Activated naive CD4-positive, alpha-beta T cell treated with anti-CD3 and anti-CD28 coated beads, Interleukin-2, amount 50 U/mL, for 72 hours (primary cell): ENCODE measurements around the gene DEFB112. TPM values are rescaled to one million over a fixed set of nuclear protein-coding genes. Genes with fewer than 3 reads are reported as not detected.

Experiments
- ATAC-seq, 2 donors: fragments of 150-1000 bp; cut with Tn5 transposase; 2 replicates each; pipeline ENCODE4 v1.10.0; 2021; ENCODE audit warnings: mild to moderate bottlenecking in 2 of 2, moderate library complexity in 2 of 2
- DNase-seq, 2 donors: peaks; one replicate each; pipeline ENCODE4 v3.0.0; 2021 to 2022; ENCODE audit warnings: low spot score in 2 of 2
- H3K27ac Mint-ChIP-seq, 2 donors: one replicate each; pipeline ENCODE4 v1.8.0; 2022; ENCODE audit warnings: mild to moderate bottlenecking in 2 of 2, mixed read lengths in 2 of 2
- H3K36me3 Mint-ChIP-seq, 2 donors: one replicate each; pipeline ENCODE4 v1.8.0; 2022; ENCODE audit warnings: mixed read lengths in 2 of 2
- H3K9me3 Mint-ChIP-seq, 2 donors: one replicate each; pipeline ENCODE4 v1.8.0; 2022; ENCODE audit warnings: mixed read lengths in 2 of 2
- total RNA-seq, 2 donors: library from RNA; stranded (reverse); gene quantifications; one replicate each; pipeline ENCODE4 v1.2.3, GENCODE V29; 2022

Gene DEFB112
- not detected for total RNA-seq

DNA sequence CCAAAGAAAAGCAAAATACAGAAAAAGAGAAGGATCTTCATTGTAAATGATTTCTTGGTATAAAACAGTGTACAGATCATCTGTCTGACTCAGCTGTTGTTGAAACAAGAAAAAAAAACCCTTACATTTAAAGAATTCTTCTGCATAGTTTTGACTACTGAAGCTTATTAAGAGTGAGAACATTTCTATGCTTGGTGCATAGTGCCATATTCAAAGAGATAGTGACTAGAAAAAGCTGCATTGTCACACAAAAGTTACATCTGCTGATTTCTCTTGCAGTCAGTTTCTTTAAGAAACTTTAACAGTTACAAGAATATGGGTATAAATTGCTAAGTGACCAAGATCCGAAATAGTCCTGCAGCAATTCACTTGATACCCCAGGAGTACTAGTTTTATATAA, at the start of gene DEFB112:
DEFB112 (minus strand) TSS at position 101 of the 400 bp plus-strand sequence; CDS start at position 41, 60 bp downstream.
- Mint-ChIP-seq H3K36me3 (no peaks in the 10 kb centered on the region), H3K27ac (no peak within 1 kb of the TSS), H3K9me3 (no peaks in the 10 kb centered on the region)
- DNase-seq (no peak), ATAC-seq (no peak)

- H3K36me3 Mint-ChIP-seq = no peaks in the 10 kb centered on the region
- H3K9me3 Mint-ChIP-seq = peaks cover 10 to 11% of the 10 kb centered on the region in 2 donors
- no peak for DNase-seq
- no peak overlapping the region for H3K27ac Mint-ChIP-seq
- ATAC-seq = no peak
Measured at GRCh38 chr6:50098641-50098993, 48.9 kb upstream of the DEFB112 start.

- no peaks in the 10 kb centered on the region for H3K36me3 Mint-ChIP-seq
- peaks cover 6 to 7% of the 10 kb centered on the region in 2 donors for H3K9me3 Mint-ChIP-seq
- H3K27ac Mint-ChIP-seq = no peak overlapping the region
- ATAC-seq (no peak), DNase-seq (no peak)
Measured at GRCh38 chr6:50097966-50098640, 48.4 kb upstream of the DEFB112 start.

DNA sequence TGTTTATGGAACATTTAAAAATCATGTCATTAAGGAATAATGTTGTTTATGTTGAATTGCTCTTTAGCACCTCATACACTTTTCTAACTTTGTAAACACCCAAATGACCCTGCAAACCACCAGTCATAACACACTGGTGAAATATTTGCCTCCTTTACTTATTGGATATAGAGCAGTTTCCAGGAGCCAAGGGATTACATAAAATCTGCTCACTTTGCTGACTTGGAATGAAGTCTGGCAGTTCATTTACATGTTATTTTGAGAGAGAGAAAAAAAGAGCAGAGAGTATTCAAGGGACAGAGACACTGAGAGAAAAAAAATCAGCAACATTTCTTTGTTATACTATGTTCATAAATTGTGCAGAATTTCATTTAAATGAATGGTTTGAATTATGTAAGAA, 46.6 kb upstream of the DEFB112 start:
- ATAC-seq = no peak

DNA sequence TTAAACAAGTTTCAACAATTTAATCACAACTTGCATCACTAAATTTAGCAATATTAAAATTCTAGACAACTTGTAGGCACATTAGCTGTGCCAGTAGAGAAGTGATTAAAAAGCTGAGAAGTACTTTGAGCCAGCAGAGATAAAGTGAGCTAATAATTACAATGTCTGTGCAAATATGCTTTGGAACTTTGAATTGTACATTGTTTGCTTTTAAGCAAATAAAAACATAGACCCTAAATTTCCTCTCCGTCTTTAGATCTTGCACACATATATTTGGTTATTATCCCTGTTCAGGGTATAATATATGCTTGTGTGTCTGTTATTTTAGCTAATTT, 44.2 kb upstream of the DEFB112 start:
- ATAC-seq (no peak), DNase-seq (no peak)
- Mint-ChIP-seq H3K36me3 (no peaks in the 10 kb centered on the region), H3K9me3 (peaks cover 0 to 9% of the 10 kb centered on the region in 2 donors), H3K27ac (no peak overlapping the region)

More for the DNA sequence above, 46.6 kb upstream of the DEFB112 start:
- no peak for DNase-seq
- no peaks in the 10 kb centered on the region for H3K36me3 Mint-ChIP-seq
- no peaks in the 10 kb centered on the region for H3K9me3 Mint-ChIP-seq
- H3K27ac Mint-ChIP-seq = no peak overlapping the region

- ATAC-seq (no peak), DNase-seq (no peak)
- Mint-ChIP-seq H3K36me3 (no peaks in the 10 kb centered on the region), H3K9me3 (peaks cover under 1 to 9% of the 10 kb centered on the region in 2 donors), H3K27ac (no peak overlapping the region)
Measured at GRCh38 chr6:50093116-50093937, 43.6 kb upstream of the DEFB112 start.

DNA sequence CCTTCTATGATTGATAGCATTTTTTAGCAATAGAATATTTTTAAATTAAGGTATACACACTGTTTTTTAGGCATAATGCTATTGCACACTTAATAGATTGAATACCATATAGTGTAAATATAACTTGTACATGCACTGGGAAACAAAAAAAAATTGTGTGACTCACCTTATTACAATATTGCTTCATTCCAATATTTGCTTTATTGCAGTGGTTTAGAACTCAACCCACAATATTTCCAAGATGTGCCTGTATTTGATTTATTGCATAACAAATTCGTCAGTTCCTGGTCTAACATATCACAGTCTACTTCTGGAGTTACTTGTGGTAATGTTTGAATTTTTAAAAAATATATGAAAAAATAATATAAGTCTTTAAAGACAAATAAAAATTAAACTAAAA, 41.9 kb upstream of the DEFB112 start:
- Mint-ChIP-seq H3K27ac (no peak overlapping the region), H3K9me3 (peaks cover 8 to 13% of the 10 kb centered on the region in 2 donors), H3K36me3 (no peaks in the 10 kb centered on the region)
- no peak for DNase-seq
- no peak for ATAC-seq

DNA sequence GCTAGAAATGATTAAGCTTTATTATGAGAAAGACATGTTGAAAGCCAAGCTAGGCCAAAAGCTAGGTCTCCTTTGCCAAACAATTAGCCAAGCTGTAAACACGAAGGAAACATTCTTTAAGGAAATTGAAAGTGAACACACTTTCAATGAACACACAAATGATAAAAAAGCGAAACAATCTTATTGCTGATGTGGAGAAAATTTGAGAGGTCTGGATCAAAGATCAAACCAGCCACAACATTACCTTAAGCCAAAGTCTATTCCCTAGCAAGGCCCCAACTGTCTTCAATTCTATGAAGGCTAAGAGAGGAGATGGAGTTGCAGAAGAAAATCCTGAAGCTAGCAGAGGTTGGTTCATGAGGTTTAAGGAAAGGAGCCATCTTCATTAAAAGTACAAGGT, 40.2 kb upstream of the DEFB112 start:
- Mint-ChIP-seq H3K36me3 (no peaks in the 10 kb centered on the region), H3K27ac (no peak overlapping the region), H3K9me3 (peaks cover 8 to 13% of the 10 kb centered on the region in 2 donors)
- no peak for ATAC-seq
- DNase-seq = no peak

DNA sequence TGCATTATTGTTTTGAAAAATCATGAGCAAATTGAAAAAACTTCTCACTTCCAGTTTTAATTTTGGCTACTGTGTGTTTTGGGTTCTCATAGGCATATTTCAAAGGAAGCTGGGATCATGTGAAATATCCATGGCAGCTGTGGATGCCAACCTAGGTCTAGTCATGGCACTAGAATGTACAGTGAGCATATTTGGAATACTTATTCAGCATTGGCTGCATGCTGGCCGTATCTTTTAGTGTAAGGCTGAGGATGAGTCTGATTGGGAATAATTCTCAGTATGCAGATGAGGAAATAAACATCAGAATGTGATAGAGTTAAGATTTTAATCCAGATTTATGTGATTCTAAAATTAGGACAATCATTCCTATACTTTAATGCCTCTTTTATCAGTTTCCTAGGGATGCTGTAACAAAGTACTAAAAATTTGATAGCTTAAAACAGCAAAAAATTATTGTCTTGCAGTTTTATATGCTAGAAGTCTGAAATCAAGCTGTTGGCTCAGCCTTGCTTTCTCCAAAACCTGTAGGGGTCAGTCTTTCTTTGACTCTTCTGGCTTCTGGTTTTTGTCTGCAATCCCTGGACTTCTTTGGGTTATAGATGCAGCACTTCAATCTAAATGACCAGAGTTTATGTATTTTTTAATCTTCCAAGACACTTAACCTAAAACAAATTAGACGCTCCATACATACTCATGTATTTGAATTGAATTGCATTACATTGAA, 37.7 kb upstream of the DEFB112 start:
- Mint-ChIP-seq H3K27ac (no peak overlapping the region), H3K36me3 (no peaks in the 10 kb centered on the region), H3K9me3 (peaks cover 8 to 13% of the 10 kb centered on the region in 2 donors)
- no peak for ATAC-seq
- no peak for DNase-seq

DNA sequence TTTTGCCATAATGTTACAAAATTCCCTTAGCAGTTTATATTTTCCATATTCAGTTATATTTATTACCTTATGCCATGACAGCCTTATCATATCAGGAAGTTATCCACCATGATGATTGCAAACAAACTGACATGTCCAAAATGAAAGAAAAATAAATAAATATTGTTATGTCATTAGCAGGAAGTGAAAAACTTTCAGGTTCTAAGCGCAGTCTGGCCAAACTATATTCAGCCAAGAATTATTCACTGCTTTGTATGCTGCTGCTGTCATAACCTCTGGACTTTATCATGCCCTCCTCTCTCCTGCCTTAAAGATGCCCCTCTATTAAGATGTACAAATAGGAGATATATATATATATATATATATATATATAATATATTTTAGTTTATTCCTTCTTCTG, 27.7 kb upstream of the DEFB112 start:
- ATAC-seq (no peak), DNase-seq (no peak)
- Mint-ChIP-seq H3K36me3 (no peaks in the 10 kb centered on the region), H3K9me3 (no peaks in the 10 kb centered on the region), H3K27ac (no peak overlapping the region)

- ATAC-seq = no peak
- H3K9me3 Mint-ChIP-seq = peaks cover 6 to 8% of the 10 kb centered on the region in 2 donors
- no peak for DNase-seq
- no peak overlapping the region for H3K27ac Mint-ChIP-seq
- H3K36me3 Mint-ChIP-seq = no peaks in the 10 kb centered on the region
Measured at GRCh38 chr6:50076431-50076830, 26.7 kb upstream of the DEFB112 start.

GRCh38 chr6:50071921-50072320, 22.2 kb upstream of the DEFB112 start:
- peaks cover 12 to 14% of the 10 kb centered on the region in 2 donors for H3K9me3 Mint-ChIP-seq
- ATAC-seq (no peak), DNase-seq (no peak)
- no peak overlapping the region for H3K27ac Mint-ChIP-seq
- H3K36me3 Mint-ChIP-seq = no peaks in the 10 kb centered on the region

DNA sequence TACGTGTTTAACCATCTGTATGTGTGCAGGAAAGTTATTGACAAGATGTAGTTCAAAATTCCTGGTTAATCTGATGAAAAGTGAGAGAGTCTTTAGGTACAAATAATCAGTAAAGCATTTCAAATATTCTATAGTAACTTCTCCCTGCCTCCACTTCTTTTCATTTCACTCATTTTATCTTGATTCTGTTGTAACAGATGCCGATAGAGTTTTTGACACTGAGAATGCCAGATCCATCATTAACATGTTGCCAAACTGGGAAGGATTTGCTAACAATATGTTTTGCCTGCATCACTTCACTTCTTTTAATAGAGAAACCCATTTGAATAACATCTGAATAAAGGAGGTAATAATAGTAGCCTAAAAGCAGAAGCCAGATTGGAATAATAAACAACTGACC, 20.4 kb upstream of the DEFB112 start:
- no peaks in the 10 kb centered on the region for H3K36me3 Mint-ChIP-seq
- DNase-seq (no peak), ATAC-seq (no peak)
- no peak overlapping the region for H3K27ac Mint-ChIP-seq
- peaks cover 17 to 18% of the 10 kb centered on the region in 2 donors for H3K9me3 Mint-ChIP-seq

DNA sequence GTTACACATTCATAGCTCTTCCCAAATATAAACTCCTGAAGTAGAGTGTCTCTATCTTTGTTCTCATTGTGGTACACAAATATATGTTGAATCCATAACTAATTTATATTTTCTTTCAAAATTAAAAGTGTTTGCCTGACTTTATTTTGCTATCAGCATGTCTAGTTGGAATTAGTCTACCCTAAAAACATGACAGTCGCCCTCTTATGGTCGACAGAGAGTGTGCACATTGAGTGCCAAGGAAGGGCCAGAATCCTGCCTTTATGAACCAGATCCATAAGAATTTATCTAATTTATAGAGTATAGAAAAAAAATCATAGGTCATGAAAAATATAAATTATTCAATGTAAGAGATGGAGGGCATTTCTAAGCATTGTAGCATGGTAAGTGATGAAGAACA, 12.3 kb upstream of the DEFB112 start:
- Mint-ChIP-seq H3K27ac (no peak overlapping the region), H3K36me3 (no peaks in the 10 kb centered on the region), H3K9me3 (peaks cover 8% of the 10 kb centered on the region in 2 donors)
- ATAC-seq = no peak
- DNase-seq = no peak

DNA sequence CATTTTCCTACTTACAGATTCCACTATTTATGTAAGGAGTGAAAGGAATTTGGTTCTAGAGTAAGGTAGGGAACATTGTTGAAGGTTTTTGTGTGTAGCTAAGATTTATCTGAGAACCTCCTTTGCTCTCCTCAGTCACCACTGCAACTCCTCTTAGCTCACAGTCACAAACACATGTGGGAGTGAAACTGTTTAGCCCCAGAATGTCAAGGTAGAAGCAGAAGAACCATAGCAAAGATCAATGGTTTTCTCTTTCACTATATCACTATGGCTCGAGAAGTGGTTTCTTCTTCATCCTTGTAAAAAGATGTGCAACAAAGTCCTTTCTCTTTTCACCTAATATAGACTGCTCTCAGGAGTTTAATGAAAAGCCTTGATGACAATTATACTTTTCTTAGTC, 6.5 kb upstream of the DEFB112 start:
- ATAC-seq (no peak), DNase-seq (no peak)
- H3K27ac Mint-ChIP-seq = no peak overlapping the region
- H3K9me3 Mint-ChIP-seq = no peaks in the 10 kb centered on the region
- H3K36me3 Mint-ChIP-seq = no peaks in the 10 kb centered on the region

- no peak for DNase-seq
- ATAC-seq = no peak
- no peaks in the 10 kb centered on the region for H3K9me3 Mint-ChIP-seq
- no peak overlapping the region for H3K27ac Mint-ChIP-seq
- H3K36me3 Mint-ChIP-seq = no peaks in the 10 kb centered on the region
Measured at GRCh38 chr6:50047026-50047425, 2.7 kb downstream of the DEFB112 start.

DNA sequence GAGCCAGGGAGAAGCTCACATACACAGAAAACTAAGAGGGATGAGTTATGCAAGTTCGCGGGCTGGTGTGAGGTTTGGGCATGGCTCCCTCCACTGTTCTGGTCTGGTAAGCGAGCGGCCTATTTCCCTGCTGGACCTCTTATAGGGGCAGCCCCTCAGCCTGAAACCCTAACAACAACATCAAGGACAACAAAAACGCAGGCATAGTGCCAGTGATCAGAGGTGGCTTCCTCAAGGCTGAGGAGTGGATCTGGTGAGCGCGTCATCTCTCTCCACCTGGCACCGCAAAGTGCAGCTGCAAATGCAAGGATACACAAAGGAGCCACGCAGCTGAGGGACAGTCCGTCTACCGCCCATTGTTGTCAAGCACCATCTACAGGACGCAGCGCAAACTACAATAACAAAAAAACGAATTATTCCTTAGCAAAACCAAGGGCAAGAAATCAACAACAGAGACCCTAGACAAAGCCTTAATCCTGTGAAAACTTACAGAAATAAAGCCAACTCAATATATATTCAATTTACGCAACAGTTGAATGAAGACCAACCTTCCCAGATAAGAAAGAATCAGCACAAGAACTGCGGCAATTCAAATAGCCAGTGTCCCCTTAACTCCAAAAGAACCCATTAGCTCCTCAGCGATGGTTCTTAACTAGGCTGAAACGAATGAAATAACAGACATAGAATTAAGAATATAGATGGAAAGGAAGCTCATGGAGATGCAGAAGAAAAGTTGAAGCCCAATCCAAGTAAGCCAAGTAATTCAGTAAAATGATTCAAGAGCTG, 18.8 kb downstream of the DEFB112 start:
- peaks cover 8 to 22% of the 10 kb centered on the region in 2 donors for H3K9me3 Mint-ChIP-seq
- H3K27ac Mint-ChIP-seq = no peak overlapping the region
- no peak for DNase-seq
- no peaks in the 10 kb centered on the region for H3K36me3 Mint-ChIP-seq
- ATAC-seq = no peak
